Activated T-cell treated with anti-CD3 and anti-CD28 coated beads for 4 hours (primary cell): ENCODE results near the gene STK40.
A peak's percentile ranks its signal among the peaks of the same experiment; 100 is the strongest.

ENCODE experiments used
- DNase-seq: peaks from one replicate; pipeline ENCODE4 v3.0.0-alpha.2; 2020

The STK40 gene

GRCh38 chr1:36367798-36368197 is 17.9 kb downstream of the STK40 start:
- DNase-seq: no peak

GRCh38 chr1:36367066-36367465 is 18.7 kb downstream of the STK40 start:
- no peak for DNase-seq

GRCh38 chr1:36366091-36366661 is 19.5 kb downstream of the STK40 start:
- DNase-seq: peak; percentile 21

- no peak for DNase-seq
These were observed 20.3 kb downstream of the STK40 start for GRCh38 chr1:36365381-36365780.

- no peak for DNase-seq
These were observed 25.7 kb downstream of the STK40 start for GRCh38 chr1:36359911-36360550.

- no peak for DNase-seq
These were observed 26.3 kb downstream of the STK40 start for GRCh38 chr1:36359383-36359782.

GRCh38 chr1:36358514-36359084 is 27.1 kb downstream of the STK40 start:
- no peak for DNase-seq

- no peak for DNase-seq
These were observed 29.9 kb downstream of the STK40 start for GRCh38 chr1:36355811-36356210.

GRCh38 chr1:36354486-36354885 is 31.2 kb downstream of the STK40 start:
- DNase-seq: no peak

- no peak for DNase-seq
These were observed 32.5 kb downstream of the STK40 start for GRCh38 chr1:36352910-36353878.

- no peak for DNase-seq
These were observed 33.4 kb downstream of the STK40 start for GRCh38 chr1:36352125-36352909.

GRCh38 chr1:36351227-36351977 is 34.3 kb downstream of the STK40 start:
- DNase-seq: no peak

- peak; percentile 34 for DNase-seq
These were observed 35.0 kb downstream of the STK40 start for GRCh38 chr1:36350659-36351226.

- no peak for DNase-seq
These were observed 35.9 kb downstream of the STK40 start for GRCh38 chr1:36349839-36350238.

- DNase-seq: no peak
These were observed 36.5 kb downstream of the STK40 start for GRCh38 chr1:36349241-36349671.

- no peak for DNase-seq
These were observed 38.9 kb downstream of the STK40 start for GRCh38 chr1:36346741-36347370.

GRCh38 chr1:36345353-36345752 is 40.4 kb downstream of the STK40 start:
- DNase-seq: no peak

GRCh38 chr1:36344395-36344680 is 41.4 kb downstream of the STK40 start:
- DNase-seq: no peak

GRCh38 chr1:36343651-36344394 is 41.9 kb downstream of the STK40 start:
- DNase-seq: no peak

GRCh38 chr1:36342426-36343185 is 43.1 kb downstream of the STK40 start:
- DNase-seq: peak; percentile 47
